Liver (tissue), 9 donors: ENCODE data around the gene CTPS2. TPM values are rescaled to one million over a fixed set of nuclear protein-coding genes. Genes with fewer than 3 reads are reported as not detected.

Source experiments
- DNase-seq: peaks from one replicate; pipeline ENCODE4 v3.0.0-alpha.2; 2017; ENCODE audit warnings: low spot score
- H3K27ac ChIP-seq, 2 donors: one replicate each; pipeline ENCODE4 v1.7.0; 2013; ENCODE audit warnings: inconsistent platforms in 2 of 2, low read length in 2 of 2, control low read depth in 1 of 2, low read depth in 1 of 2, mild to moderate bottlenecking in 1 of 2
- H3K27me3 ChIP-seq, 4 donors: one replicate each; pipeline versions ENCODE4 v1.6.1 to v1.7.0; 2013; ENCODE audit warnings: low read length in 3 of 4, inconsistent platforms in 1 of 4, mild to moderate bottlenecking in 1 of 4, moderate library complexity in 1 of 4; ENCODE audit not compliant: control insufficient read depth in 4 of 4, insufficient read depth in 4 of 4
- H3K36me3 ChIP-seq, 4 donors: one replicate each; pipeline versions ENCODE4 v1.6.1 to v1.7.0; 2013; ENCODE audit warnings: low read length in 3 of 4, mild to moderate bottlenecking in 3 of 4, low read depth in 1 of 4, moderate library complexity in 1 of 4; ENCODE audit not compliant: control insufficient read depth in 4 of 4, insufficient read depth in 3 of 4
- H3K4me1 ChIP-seq, 4 donors: one replicate each; pipeline versions ENCODE4 v1.6.1 to v1.7.0; 2013; ENCODE audit warnings: low read length in 3 of 4, mild to moderate bottlenecking in 3 of 4, moderate library complexity in 1 of 4; ENCODE audit not compliant: control insufficient read depth in 4 of 4, insufficient read depth in 4 of 4
- H3K4me3 ChIP-seq, 3 donors: one replicate each; pipeline versions ENCODE4 v1.6.1 to v1.7.0; 2013; ENCODE audit warnings: low read length in 3 of 3, control low read depth in 1 of 3, low read depth in 1 of 3, mild to moderate bottlenecking in 1 of 3
- H3K9ac ChIP-seq, 2 donors: one replicate each; pipeline ENCODE4 v1.7.0; 2013; ENCODE audit warnings: low read length in 2 of 2, mild to moderate bottlenecking in 2 of 2, moderate library complexity in 2 of 2, control low read depth in 1 of 2, low read depth in 1 of 2
- H3K9me3 ChIP-seq, 4 donors: one replicate each; pipeline versions ENCODE4 v1.6.1 to v1.7.0; 2013; ENCODE audit warnings: low read length in 3 of 4; ENCODE audit not compliant: control insufficient read depth in 4 of 4
- EGR1 ChIP-seq, 2 donors: IDR thresholded peaks; 2 replicates each; pipeline ENCODE4 v1.6.1; 2016 to 2018; ENCODE audit warnings: antibody characterized with exemption in 2 of 2, low read depth in 2 of 2
- FOXA1 ChIP-seq: IDR thresholded peaks from 2 replicates; pipeline ENCODE4 v1.6.1; 2016; ENCODE audit warnings: antibody characterized with exemption
- FOXA2 ChIP-seq: IDR thresholded peaks from 2 replicates; pipeline ENCODE4 v1.6.1; 2016; ENCODE audit warnings: antibody characterized with exemption
- GABPA ChIP-seq, 2 donors: IDR thresholded peaks in 1 of 2; conservative IDR thresholded peaks in 1 of 2; 2 replicates each; pipeline ENCODE4 v1.6.1; 2016; ENCODE audit warnings: antibody characterized with exemption in 2 of 2, mild to moderate bottlenecking in 1 of 2, moderate library complexity in 1 of 2
- HNF4G ChIP-seq: IDR thresholded peaks from 2 replicates; pipeline ENCODE4 v1.6.1; 2016; ENCODE audit warnings: antibody characterized with exemption
- JUND ChIP-seq, 2 donors: IDR thresholded peaks; 2 replicates each; pipeline ENCODE4 v1.6.1; 2016; ENCODE audit warnings: antibody characterized with exemption in 2 of 2
- NR2F2 ChIP-seq: IDR thresholded peaks from 2 replicates; pipeline ENCODE4 v1.6.1; 2016; ENCODE audit warnings: antibody characterized with exemption
- RAD21 ChIP-seq, 2 donors: IDR thresholded peaks; 2 replicates each; pipeline ENCODE4 v1.6.1; 2016; ENCODE audit warnings: antibody characterized with exemption in 2 of 2, mild to moderate bottlenecking in 2 of 2
- RXRA ChIP-seq, 2 donors: IDR thresholded peaks; 2 replicates each; pipeline ENCODE4 v1.6.1; 2017 to 2018; ENCODE audit warnings: antibody characterized with exemption in 2 of 2, mild to moderate bottlenecking in 1 of 2
- SP1 ChIP-seq: IDR thresholded peaks from 2 replicates; pipeline ENCODE4 v1.6.1; 2018; ENCODE audit warnings: antibody characterized with exemption, mild to moderate bottlenecking
- TAF1 ChIP-seq: conservative IDR thresholded peaks from 2 replicates; pipeline ENCODE4 v1.6.1; 2016; ENCODE audit warnings: antibody characterized with exemption, mild to moderate bottlenecking
- YY1 ChIP-seq: IDR thresholded peaks from 2 replicates; pipeline ENCODE4 v1.6.1; 2016; ENCODE audit warnings: antibody characterized with exemption, mild to moderate bottlenecking
- WGBS: extraction: QIAGEN DNeasy Blood & Tissue Kit; methylation state at CpG from one replicate; pipeline ENCODE4 v1.1.7; 2013; 5-methylcytosine and 5-hydroxymethylcytosine counted together
- polyA plus RNA-seq, 2 donors: library from polyadenylated mRNA; stranded (reverse) in 1 of 2; unstranded in 1 of 2; fragments of 200-250 nt in 1 of 2; fragments of >200 nt in 1 of 2; fragmentation: Nextera tagmentation in 1 of 2; extraction: Ambion mirVana in 1 of 2; gene quantifications; one replicate each; pipeline versions ENCODE4 v1.2.1 to v1.2.3, GENCODE V29; 2013 to 2015
- total RNA-seq, 2 donors: library from RNA; depleted of rRNA; stranded (reverse); fragments of >200 nt; gene quantifications; one replicate each; pipeline ENCODE4 v1.2.3, GENCODE V29; 2014
- TF ChIP-seq, protein P1 (sequence below): fragments of 150-350 bp; IDR thresholded peaks from 2 replicates; pipeline ENCODE4 v1.5.1; 2017; ENCODE audit warnings: improper control_type of control experiment, low read depth, low read length; ENCODE audit not compliant: missing input control
- TF ChIP-seq, protein P2 (sequence below): IDR thresholded peaks from 2 replicates; pipeline ENCODE4 v1.6.1; 2016; ENCODE audit warnings: antibody characterized with exemption
- TF ChIP-seq, protein P3 (sequence below): IDR thresholded peaks from 2 replicates; pipeline ENCODE4 v1.6.1; 2016; ENCODE audit warnings: antibody characterized with exemption
- donor health status: healthy.
- donor health status: healthy.
- donor health status: healthy.
- donor health status: healthy.
- donor health status: healthy.

CTPS2 gene
- total and polyA plus RNA-seq, 4 donors: 3.0 to 11.2 (median 7.2) TPM

DNA sequence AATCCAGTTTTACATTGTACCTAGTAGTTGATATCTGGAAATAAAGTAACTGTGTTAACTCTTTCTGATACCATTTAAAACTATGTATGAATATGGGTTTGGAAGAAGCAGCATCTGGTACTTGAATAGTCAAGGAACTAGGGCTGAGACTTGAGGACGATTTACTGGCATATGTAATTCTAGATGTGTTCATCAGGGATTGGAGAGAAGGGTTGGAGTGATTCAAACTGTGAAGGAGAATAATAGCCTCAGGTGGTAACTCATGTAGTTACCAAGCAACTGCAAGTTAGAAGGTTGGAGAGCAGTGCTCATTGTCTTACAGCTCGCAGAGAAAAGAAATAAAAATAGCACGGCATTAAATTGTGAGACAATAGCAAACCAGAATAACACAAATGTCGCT lies 44.3 kb upstream of the CTPS2 start:
- Histone ChIP-seq H3K27ac (no peak overlapping the region), H3K9ac (no peak overlapping the region), H3K27me3 (no peaks in the 10 kb centered on the region), H3K4me3 (no peak overlapping the region), H3K36me3 (peaks cover 2 to 57% (median 41%) of the 10 kb centered on the region in 4 donors), H3K4me1 (no peaks in the 10 kb centered on the region), H3K9me3 (no peaks in the 10 kb centered on the region)
- no peak for TF ChIP-seq RXRA (IDR thresholded peaks at IDR 0.05)
- TF ChIP-seq FOXA1: no peak
- TF ChIP-seq NR2F2: no peak
- TF ChIP-seq, protein P1, sequence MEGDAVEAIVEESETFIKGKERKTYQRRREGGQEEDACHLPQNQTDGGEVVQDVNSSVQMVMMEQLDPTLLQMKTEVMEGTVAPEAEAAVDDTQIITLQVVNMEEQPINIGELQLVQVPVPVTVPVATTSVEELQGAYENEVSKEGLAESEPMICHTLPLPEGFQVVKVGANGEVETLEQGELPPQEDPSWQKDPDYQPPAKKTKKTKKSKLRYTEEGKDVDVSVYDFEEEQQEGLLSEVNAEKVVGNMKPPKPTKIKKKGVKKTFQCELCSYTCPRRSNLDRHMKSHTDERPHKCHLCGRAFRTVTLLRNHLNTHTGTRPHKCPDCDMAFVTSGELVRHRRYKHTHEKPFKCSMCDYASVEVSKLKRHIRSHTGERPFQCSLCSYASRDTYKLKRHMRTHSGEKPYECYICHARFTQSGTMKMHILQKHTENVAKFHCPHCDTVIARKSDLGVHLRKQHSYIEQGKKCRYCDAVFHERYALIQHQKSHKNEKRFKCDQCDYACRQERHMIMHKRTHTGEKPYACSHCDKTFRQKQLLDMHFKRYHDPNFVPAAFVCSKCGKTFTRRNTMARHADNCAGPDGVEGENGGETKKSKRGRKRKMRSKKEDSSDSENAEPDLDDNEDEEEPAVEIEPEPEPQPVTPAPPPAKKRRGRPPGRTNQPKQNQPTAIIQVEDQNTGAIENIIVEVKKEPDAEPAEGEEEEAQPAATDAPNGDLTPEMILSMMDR: no peak
- no peak for TF ChIP-seq YY1
- no peak for TF ChIP-seq HNF4G
- TF ChIP-seq, protein P2, sequence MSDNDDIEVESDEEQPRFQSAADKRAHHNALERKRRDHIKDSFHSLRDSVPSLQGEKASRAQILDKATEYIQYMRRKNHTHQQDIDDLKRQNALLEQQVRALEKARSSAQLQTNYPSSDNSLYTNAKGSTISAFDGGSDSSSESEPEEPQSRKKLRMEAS: no peak
- no peak for TF ChIP-seq GABPA (IDR thresholded peaks at IDR 0.05 in 1 of 2, conservative IDR thresholded peaks at IDR 0.05 in 1 of 2)
- no peak for TF ChIP-seq EGR1 (IDR thresholded peaks at IDR 0.05; ENCODE audit: low read depth in 2 of 2)
- no peak for TF ChIP-seq TAF1
- no peak for DNase-seq
- WGBS: 98% methylated on average over 4 of the region's 4 CpGs

DNA sequence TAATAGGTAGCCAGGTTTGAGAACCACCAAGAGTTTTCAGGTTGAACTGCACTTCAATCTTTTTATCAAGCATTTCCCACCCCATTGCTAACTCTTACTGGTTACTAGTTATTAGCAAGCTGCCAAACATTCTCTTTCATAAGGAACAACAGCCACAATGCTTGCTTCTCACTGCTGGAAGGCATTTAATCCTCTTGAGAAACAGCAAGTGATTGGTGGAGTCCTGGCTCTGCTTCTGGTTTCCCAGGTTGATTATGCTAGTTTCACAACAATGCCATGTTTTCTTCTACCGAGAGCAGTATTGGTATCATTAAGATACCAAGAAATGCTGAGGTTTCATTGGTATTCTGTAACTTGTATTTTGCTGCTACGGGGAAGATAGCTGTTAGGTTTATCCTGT lies 41.5 kb upstream of the CTPS2 start:
- WGBS: 85% methylated on average over 2 of the region's 2 CpGs
- H3K36me3 ChIP-seq: peaks cover 4 to 53% (median 33%) of the 10 kb centered on the region in 4 donors
- H3K4me3 ChIP-seq: no peak overlapping the region
- no peaks in the 10 kb centered on the region for H3K27me3 ChIP-seq
- H3K9me3 ChIP-seq: no peaks in the 10 kb centered on the region
- TF ChIP-seq, protein P3, sequence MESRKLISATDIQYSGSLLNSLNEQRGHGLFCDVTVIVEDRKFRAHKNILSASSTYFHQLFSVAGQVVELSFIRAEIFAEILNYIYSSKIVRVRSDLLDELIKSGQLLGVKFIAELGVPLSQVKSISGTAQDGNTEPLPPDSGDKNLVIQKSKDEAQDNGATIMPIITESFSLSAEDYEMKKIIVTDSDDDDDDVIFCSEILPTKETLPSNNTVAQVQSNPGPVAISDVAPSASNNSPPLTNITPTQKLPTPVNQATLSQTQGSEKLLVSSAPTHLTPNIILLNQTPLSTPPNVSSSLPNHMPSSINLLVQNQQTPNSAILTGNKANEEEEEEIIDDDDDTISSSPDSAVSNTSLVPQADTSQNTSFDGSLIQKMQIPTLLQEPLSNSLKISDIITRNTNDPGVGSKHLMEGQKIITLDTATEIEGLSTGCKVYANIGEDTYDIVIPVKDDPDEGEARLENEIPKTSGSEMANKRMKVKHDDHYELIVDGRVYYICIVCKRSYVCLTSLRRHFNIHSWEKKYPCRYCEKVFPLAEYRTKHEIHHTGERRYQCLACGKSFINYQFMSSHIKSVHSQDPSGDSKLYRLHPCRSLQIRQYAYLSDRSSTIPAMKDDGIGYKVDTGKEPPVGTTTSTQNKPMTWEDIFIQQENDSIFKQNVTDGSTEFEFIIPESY: no peak
- no peak for TF ChIP-seq SP1
- no peak for TF ChIP-seq FOXA2
- TF ChIP-seq GABPA (IDR thresholded peaks at IDR 0.05 in 1 of 2, conservative IDR thresholded peaks at IDR 0.05 in 1 of 2): no peak
- H3K9ac ChIP-seq: no peak overlapping the region
- no peaks in the 10 kb centered on the region for H3K4me1 ChIP-seq
- H3K27ac ChIP-seq: no peak overlapping the region
- DNase-seq: no peak

DNA sequence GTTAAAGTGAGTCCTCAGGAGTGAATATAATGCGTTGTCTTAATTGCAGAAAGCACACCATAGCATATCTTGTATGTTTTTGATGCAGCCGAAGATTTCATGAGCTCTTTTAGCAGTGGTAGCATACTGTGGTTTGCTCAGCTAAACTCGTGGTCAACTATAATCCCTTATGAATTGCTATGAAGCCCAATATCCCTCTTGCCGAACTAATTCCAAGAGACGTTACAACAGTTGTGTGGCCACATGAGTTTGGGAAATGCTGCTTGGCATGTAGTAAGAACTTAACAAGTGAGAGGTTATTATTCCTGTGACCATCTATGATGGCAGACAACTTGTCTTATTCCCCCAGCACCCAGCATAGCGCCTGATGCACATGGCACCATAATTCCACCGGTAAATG lies 37.7 kb upstream of the CTPS2 start:
- Histone ChIP-seq H3K27ac (no peak overlapping the region), H3K4me3 (no peak overlapping the region), H3K9ac (no peak overlapping the region), H3K4me1 (peaks cover 3 to 7% (median 5%) of the 10 kb centered on the region in 4 donors), H3K36me3 (peaks cover 4 to 40% (median 19%) of the 10 kb centered on the region in 4 donors), H3K27me3 (no peaks in the 10 kb centered on the region), H3K9me3 (no peaks in the 10 kb centered on the region)
- DNase-seq: no peak
- 95% methylated on average over 7 of the region's 7 CpGs for WGBS
- TF ChIP-seq RAD21 (IDR thresholded peaks at IDR 0.05): no peak
- TF ChIP-seq JUND (IDR thresholded peaks at IDR 0.05): no peak
- no peak for TF ChIP-seq FOXA2
- TF ChIP-seq, protein P2: no peak
- no peak for TF ChIP-seq RXRA (IDR thresholded peaks at IDR 0.05)
- TF ChIP-seq, protein P3: no peak
- TF ChIP-seq, protein P1: no peak
- TF ChIP-seq HNF4G: no peak
